Gastrocnemius medialis (tissue), 4 donors: ENCODE measurements around the gene MAPK14.

Experiments
- CTCF ChIP-seq, 5 experiments: fragments of 450-650 bp in 3 of 5; fragments of 200-600 bp in 2 of 5; sonication (generic) in 2 of 5; IDR thresholded peaks in 4 of 5; conservative IDR thresholded peaks in 1 of 5; 1 replicate in 4 of 5; 2 replicates in 1 of 5; pipeline ENCODE4 v1.5.1; 2016 to 2019; ENCODE audit warnings: antibody characterized with exemption in 5 of 5, mild to moderate bottlenecking in 3 of 5, moderate library complexity in 3 of 5
- POLR2A ChIP-seq, 2 donors: fragments of 450-650 bp; IDR thresholded peaks; one replicate each; pipeline ENCODE4 v1.6.1; 2017; ENCODE audit warnings: antibody characterized with exemption in 2 of 2, mild to moderate bottlenecking in 2 of 2, moderate library complexity in 2 of 2

GRCh38 chr6:36071714-36072113, 44.1 kb downstream of the MAPK14 start:
- no peak for TF ChIP-seq CTCF (IDR thresholded peaks at IDR 0.05 in 4 of 5, conservative IDR thresholded peaks at IDR 0.05 in 1 of 5)
- TF ChIP-seq POLR2A (IDR thresholded peaks at IDR 0.05) = no peak
